ENCODE data around the gene NVL. TPM values are rescaled to one million over a fixed set of nuclear protein-coding genes. Genes with fewer than 3 reads are reported as not detected.

NVL gene
- total RNA-seq, 2 donors from 2014 or later, result 42.4 TPM

DNA sequence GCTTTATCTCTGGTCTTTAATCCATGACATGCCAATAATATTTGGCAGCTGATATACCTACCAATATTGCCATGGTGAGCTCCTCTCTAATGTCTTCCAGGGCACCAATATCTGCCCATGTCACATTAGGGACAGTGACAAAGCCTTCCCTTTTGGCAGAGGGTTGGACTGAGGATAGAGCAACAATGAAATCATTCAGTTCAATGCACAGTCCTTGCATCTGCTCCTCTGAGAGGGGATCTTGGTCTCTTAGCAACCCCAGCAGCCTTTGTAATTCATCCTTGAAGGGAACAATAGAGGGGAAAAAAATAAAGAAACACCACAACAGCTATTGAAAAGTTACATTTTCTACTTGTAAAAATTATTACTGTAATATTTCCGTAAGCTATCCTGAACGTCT, 42.3 kb downstream of the NVL start:
- H3K27ac Mint-ChIP-seq, result no peak overlapping the region

DNA sequence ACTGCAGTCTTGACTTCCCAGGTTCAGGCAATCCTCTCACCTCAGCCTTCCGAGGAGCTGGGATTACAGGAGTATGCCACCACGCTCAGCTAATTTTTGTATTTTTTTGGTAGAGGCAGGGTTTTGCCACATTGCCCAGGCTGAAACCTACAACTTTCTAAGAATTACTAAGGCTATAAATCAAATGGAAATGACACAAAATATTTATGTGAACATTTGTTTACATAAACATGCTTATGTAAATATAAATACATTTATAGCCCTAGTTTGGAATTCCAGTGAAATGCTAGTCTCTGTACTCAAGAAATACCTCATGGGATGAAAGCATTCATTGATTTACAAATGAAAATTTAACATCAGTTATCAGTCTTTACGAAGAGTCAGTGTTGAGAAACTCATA, 47.8 kb downstream of the NVL start:
- H3K9ac ChIP-seq (ENCODE audit: extremely low read depth, low read length, poor library complexity, severe bottlenecking), result no peak overlapping the region
- Mint-ChIP-seq H3K27me3 (ENCODE audit: insufficient read depth) (no peaks in the 10 kb centered on the region), H3K36me3 (ENCODE audit: low read depth) (peaks cover 60% of the 10 kb centered on the region), H3K9me3 (no peaks in the 10 kb centered on the region), H3K27ac (no peak overlapping the region), H3K4me3 (no peak overlapping the region), H3K4me1 (no peaks in the 10 kb centered on the region)
- no peak overlapping the region for H3K27ac ChIP-seq (ENCODE audit: low read depth, low read length)
- H3K36me3 ChIP-seq (ENCODE audit: control insufficient read depth, insufficient read depth, low read length), result peaks cover 74% of the 10 kb centered on the region
- no peak for DNase-seq
- no peaks in the 10 kb centered on the region for H3K9me3 ChIP-seq (ENCODE audit: control insufficient read depth, low read length)
- H3K4me1 ChIP-seq (ENCODE audit: control insufficient read depth, insufficient read depth, low read length), result no peaks in the 10 kb centered on the region
- 90 to 100% methylated on average over 3 of the region's 3 CpGs for WGBS, 2 experiments (ENCODE audit: insufficient coverage in 1 of 2, insufficient read length in 1 of 2)
- H3K4me3 ChIP-seq (ENCODE audit: low read length), result no peak overlapping the region
- H3K27me3 ChIP-seq (ENCODE audit: control insufficient read depth, insufficient read depth, low read length, poor library complexity, severe bottlenecking), result no peaks in the 10 kb centered on the region
- TF ChIP-seq, protein P1, sequence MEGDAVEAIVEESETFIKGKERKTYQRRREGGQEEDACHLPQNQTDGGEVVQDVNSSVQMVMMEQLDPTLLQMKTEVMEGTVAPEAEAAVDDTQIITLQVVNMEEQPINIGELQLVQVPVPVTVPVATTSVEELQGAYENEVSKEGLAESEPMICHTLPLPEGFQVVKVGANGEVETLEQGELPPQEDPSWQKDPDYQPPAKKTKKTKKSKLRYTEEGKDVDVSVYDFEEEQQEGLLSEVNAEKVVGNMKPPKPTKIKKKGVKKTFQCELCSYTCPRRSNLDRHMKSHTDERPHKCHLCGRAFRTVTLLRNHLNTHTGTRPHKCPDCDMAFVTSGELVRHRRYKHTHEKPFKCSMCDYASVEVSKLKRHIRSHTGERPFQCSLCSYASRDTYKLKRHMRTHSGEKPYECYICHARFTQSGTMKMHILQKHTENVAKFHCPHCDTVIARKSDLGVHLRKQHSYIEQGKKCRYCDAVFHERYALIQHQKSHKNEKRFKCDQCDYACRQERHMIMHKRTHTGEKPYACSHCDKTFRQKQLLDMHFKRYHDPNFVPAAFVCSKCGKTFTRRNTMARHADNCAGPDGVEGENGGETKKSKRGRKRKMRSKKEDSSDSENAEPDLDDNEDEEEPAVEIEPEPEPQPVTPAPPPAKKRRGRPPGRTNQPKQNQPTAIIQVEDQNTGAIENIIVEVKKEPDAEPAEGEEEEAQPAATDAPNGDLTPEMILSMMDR (conservative IDR thresholded peaks at IDR 0.05), result no peak

More for the DNA sequence above, 42.3 kb downstream of the NVL start:
- no peaks in the 10 kb centered on the region for H3K9me3 Mint-ChIP-seq
- H3K4me3 Mint-ChIP-seq, result no peak overlapping the region
- H3K4me1 ChIP-seq (ENCODE audit: control insufficient read depth, insufficient read depth, low read length), result no peaks in the 10 kb centered on the region
- H3K27me3 ChIP-seq (ENCODE audit: control insufficient read depth, insufficient read depth, low read length, poor library complexity, severe bottlenecking), result no peaks in the 10 kb centered on the region
- H3K9ac ChIP-seq (ENCODE audit: extremely low read depth, low read length, poor library complexity, severe bottlenecking), result no peak overlapping the region
- DNase-seq, result no peak
- no peaks in the 10 kb centered on the region for H3K9me3 ChIP-seq (ENCODE audit: control insufficient read depth, low read length)
- no peaks in the 10 kb centered on the region for H3K27me3 Mint-ChIP-seq (ENCODE audit: insufficient read depth)
- TF ChIP-seq, protein P1 (conservative IDR thresholded peaks at IDR 0.05), result no peak
- no peaks in the 10 kb centered on the region for H3K4me1 Mint-ChIP-seq
- H3K36me3 ChIP-seq (ENCODE audit: control insufficient read depth, insufficient read depth, low read length), result peaks cover 77% of the 10 kb centered on the region
- WGBS, 2 experiments (ENCODE audit: insufficient coverage in 1 of 2, insufficient read length in 1 of 2), result 92% methylated on average over 2 of the region's 2 CpGs; no CpG with 5 or more reads in 1 of the 2 experiments
- no peak overlapping the region for H3K4me3 ChIP-seq (ENCODE audit: low read length)
- H3K36me3 Mint-ChIP-seq (ENCODE audit: low read depth), result peaks cover 59% of the 10 kb centered on the region
- H3K27ac ChIP-seq (ENCODE audit: low read depth, low read length), result peak overlapping the region; percentile 89

DNA sequence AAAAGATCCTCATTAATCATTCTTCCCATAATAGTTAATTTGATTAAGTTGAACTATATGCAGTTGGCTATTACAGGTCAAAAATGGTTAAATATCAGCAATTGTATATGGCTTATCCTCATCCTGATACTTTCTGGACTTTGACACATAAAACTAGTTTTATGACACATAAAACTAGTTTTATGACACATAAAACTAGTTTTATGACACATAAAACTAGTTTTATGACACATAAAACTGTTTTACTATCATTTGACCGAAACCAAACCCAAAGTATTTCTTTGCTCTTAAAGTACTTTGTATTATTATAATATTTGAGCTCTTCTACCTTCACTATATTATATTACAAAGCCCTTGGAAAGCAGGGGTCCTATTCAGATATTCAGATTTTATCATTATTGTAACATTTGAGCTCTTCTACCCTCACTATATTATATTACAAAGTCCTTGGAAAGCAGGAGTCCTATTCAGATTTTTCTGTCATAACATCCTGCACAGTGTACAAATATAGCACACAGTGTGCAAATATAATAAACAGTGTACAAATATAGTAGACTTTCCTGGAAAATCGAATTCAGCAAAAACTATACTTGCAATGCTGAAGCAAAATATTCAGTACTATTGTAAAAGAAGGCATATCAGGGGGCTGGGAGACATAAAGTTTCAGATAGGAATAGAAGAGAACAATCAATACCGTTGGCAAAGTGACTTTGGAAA, 53.0 kb downstream of the NVL start:
- Mint-ChIP-seq H3K27ac (no peak overlapping the region), H3K4me1 (no peaks in the 10 kb centered on the region), H3K27me3 (ENCODE audit: insufficient read depth) (no peaks in the 10 kb centered on the region), H3K36me3 (ENCODE audit: low read depth) (peaks cover 47% of the 10 kb centered on the region), H3K4me3 (no peak overlapping the region), H3K9me3 (no peaks in the 10 kb centered on the region)
- no peak overlapping the region for H3K9ac ChIP-seq (ENCODE audit: extremely low read depth, low read length, poor library complexity, severe bottlenecking)
- no peaks in the 10 kb centered on the region for H3K27me3 ChIP-seq (ENCODE audit: control insufficient read depth, insufficient read depth, low read length, poor library complexity, severe bottlenecking)
- no peaks in the 10 kb centered on the region for H3K9me3 ChIP-seq (ENCODE audit: control insufficient read depth, low read length)
- TF ChIP-seq, protein P1 (conservative IDR thresholded peaks at IDR 0.05), result no peak
- 91 to 100% methylated on average over 2 to 3 of the region's 3 CpGs for WGBS, 2 experiments (ENCODE audit: insufficient coverage in 1 of 2, insufficient read length in 1 of 2)
- H3K27ac ChIP-seq (ENCODE audit: low read depth, low read length), result no peak overlapping the region
- H3K36me3 ChIP-seq (ENCODE audit: control insufficient read depth, insufficient read depth, low read length), result peaks cover 60% of the 10 kb centered on the region
- no peak overlapping the region for H3K4me3 ChIP-seq (ENCODE audit: low read length)
- no peak for DNase-seq
- no peaks in the 10 kb centered on the region for H3K4me1 ChIP-seq (ENCODE audit: control insufficient read depth, insufficient read depth, low read length)

Measured in endodermal cell (in vitro differentiated cells).